ENCODE measurements around the gene BAIAP2.

BAIAP2 gene

GRCh38 chr17:81090361-81091136, 55.6 kb downstream of the BAIAP2 start:
- H3K9me3 ChIP-seq (ENCODE audit: insufficient read depth, low read length) = no peaks in the 10 kb centered on the region
- no peak overlapping the region for H3K9ac ChIP-seq (ENCODE audit: low read length)
- TF ChIP-seq, protein P1, sequence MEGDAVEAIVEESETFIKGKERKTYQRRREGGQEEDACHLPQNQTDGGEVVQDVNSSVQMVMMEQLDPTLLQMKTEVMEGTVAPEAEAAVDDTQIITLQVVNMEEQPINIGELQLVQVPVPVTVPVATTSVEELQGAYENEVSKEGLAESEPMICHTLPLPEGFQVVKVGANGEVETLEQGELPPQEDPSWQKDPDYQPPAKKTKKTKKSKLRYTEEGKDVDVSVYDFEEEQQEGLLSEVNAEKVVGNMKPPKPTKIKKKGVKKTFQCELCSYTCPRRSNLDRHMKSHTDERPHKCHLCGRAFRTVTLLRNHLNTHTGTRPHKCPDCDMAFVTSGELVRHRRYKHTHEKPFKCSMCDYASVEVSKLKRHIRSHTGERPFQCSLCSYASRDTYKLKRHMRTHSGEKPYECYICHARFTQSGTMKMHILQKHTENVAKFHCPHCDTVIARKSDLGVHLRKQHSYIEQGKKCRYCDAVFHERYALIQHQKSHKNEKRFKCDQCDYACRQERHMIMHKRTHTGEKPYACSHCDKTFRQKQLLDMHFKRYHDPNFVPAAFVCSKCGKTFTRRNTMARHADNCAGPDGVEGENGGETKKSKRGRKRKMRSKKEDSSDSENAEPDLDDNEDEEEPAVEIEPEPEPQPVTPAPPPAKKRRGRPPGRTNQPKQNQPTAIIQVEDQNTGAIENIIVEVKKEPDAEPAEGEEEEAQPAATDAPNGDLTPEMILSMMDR (IDR thresholded peaks at IDR 0.05; ENCODE audit: insufficient read depth, low read length, poor library complexity, severe bottlenecking) = no peak
- TF ChIP-seq EZH2phosphoT487 (conservative IDR thresholded peaks at IDR 0.05; ENCODE audit: low read length) = no peak
- no peak overlapping the region for H2AFZ ChIP-seq (ENCODE audit: low read depth, low read length, severe bottlenecking)
- no peak overlapping the region for H3K27ac ChIP-seq (ENCODE audit: low read depth, low read length)
- no peaks in the 10 kb centered on the region for H3K9me2 ChIP-seq (replicated peaks; ENCODE audit: insufficient read depth, low read length)
- H3K4me3 ChIP-seq (ENCODE audit: insufficient read depth, low read length, poor library complexity, severe bottlenecking) = no peak overlapping the region
- H3K27me3 ChIP-seq (ENCODE audit: low read length) = no peaks in the 10 kb centered on the region
- no peaks in the 10 kb centered on the region for H3F3A ChIP-seq (ENCODE audit: insufficient read depth)
- no peak overlapping the region for H3K4me2 ChIP-seq (ENCODE audit: low read depth, low read length, poor library complexity, severe bottlenecking)
- H3K79me2 ChIP-seq (ENCODE audit: insufficient read depth, low read length) = no peaks in the 10 kb centered on the region
- H3K36me3 ChIP-seq (ENCODE audit: low read length) = no peaks in the 10 kb centered on the region
- H4K20me1 ChIP-seq (ENCODE audit: low read depth, low read length) = no peaks in the 10 kb centered on the region

- no peak for TF ChIP-seq EZH2phosphoT487 (conservative IDR thresholded peaks at IDR 0.05; ENCODE audit: low read length)
- TF ChIP-seq, protein P1 (IDR thresholded peaks at IDR 0.05; ENCODE audit: insufficient read depth, low read length, poor library complexity, severe bottlenecking) = no peak
- H3K79me2 ChIP-seq (ENCODE audit: insufficient read depth, low read length) = no peaks in the 10 kb centered on the region
- H4K20me1 ChIP-seq (ENCODE audit: low read depth, low read length) = no peaks in the 10 kb centered on the region
- H3K27ac ChIP-seq (ENCODE audit: low read depth, low read length) = no peak overlapping the region
- no peak overlapping the region for H3K4me2 ChIP-seq (ENCODE audit: low read depth, low read length, poor library complexity, severe bottlenecking)
- H2AFZ ChIP-seq (ENCODE audit: low read depth, low read length, severe bottlenecking) = no peak overlapping the region
- no peaks in the 10 kb centered on the region for H3K9me3 ChIP-seq (ENCODE audit: insufficient read depth, low read length)
- H3K36me3 ChIP-seq (ENCODE audit: low read length) = no peaks in the 10 kb centered on the region
- H3K9me2 ChIP-seq (replicated peaks; ENCODE audit: insufficient read depth, low read length) = no peaks in the 10 kb centered on the region
- no peaks in the 10 kb centered on the region for H3F3A ChIP-seq (ENCODE audit: insufficient read depth)
- H3K9ac ChIP-seq (ENCODE audit: low read length) = no peak overlapping the region
- no peaks in the 10 kb centered on the region for H3K27me3 ChIP-seq (ENCODE audit: low read length)
- no peak overlapping the region for H3K4me3 ChIP-seq (ENCODE audit: insufficient read depth, low read length, poor library complexity, severe bottlenecking)
Measured at GRCh38 chr17:81091154-81091553, 56.2 kb downstream of the BAIAP2 start.

GRCh38 chr17:81091774-81092517, 57.0 kb downstream of the BAIAP2 start:
- Histone ChIP-seq H3K36me3 (ENCODE audit: low read length) (no peaks in the 10 kb centered on the region), H3K9me2 (replicated peaks; ENCODE audit: insufficient read depth, low read length) (no peaks in the 10 kb centered on the region), H3K27me3 (ENCODE audit: low read length) (no peaks in the 10 kb centered on the region), H3F3A (ENCODE audit: insufficient read depth) (no peaks in the 10 kb centered on the region), H3K9me3 (ENCODE audit: insufficient read depth, low read length) (no peaks in the 10 kb centered on the region), H3K4me3 (ENCODE audit: insufficient read depth, low read length, poor library complexity, severe bottlenecking) (no peak overlapping the region), H2AFZ (ENCODE audit: low read depth, low read length, severe bottlenecking) (no peak overlapping the region), H3K9ac (ENCODE audit: low read length) (no peak overlapping the region), H3K79me2 (ENCODE audit: insufficient read depth, low read length) (no peaks in the 10 kb centered on the region), H4K20me1 (ENCODE audit: low read depth, low read length) (no peaks in the 10 kb centered on the region), H3K4me2 (ENCODE audit: low read depth, low read length, poor library complexity, severe bottlenecking) (no peak overlapping the region), H3K27ac (ENCODE audit: low read depth, low read length) (no peak overlapping the region)
- no peak for TF ChIP-seq EZH2phosphoT487 (conservative IDR thresholded peaks at IDR 0.05; ENCODE audit: low read length)
- TF ChIP-seq, protein P1 (IDR thresholded peaks at IDR 0.05; ENCODE audit: insufficient read depth, low read length, poor library complexity, severe bottlenecking) = no peak

Data from SU-DHL-6 (cell line).